Stimulated activated memory B cell treated with anti-CD40 and anti-IgM and Interleukin-4, amounts not matched to agents 10 μg/mL and 1 μg/mL and 100 μg/mL, for 72 hours (primary cell): ENCODE data around the gene CYGB.
"Not testable (repeated sequence)": the region's sequence is repeated elsewhere in the genome, so short reads cannot be mapped to it uniquely, and the experiment has no call there.

Experiments
- ATAC-seq: fragments of 150-1000 bp; cut with Tn5 transposase; 2 replicates; pipeline ENCODE4 v1.10.0; 2021
- H3K27ac Mint-ChIP-seq: one replicate; pipeline ENCODE4 v1.8.0; 2022; ENCODE audit warnings: mild to moderate bottlenecking, mixed read lengths
- H3K27me3 Mint-ChIP-seq: one replicate; pipeline ENCODE4 v1.8.0; 2022; ENCODE audit warnings: mixed read lengths
- H3K36me3 Mint-ChIP-seq: one replicate; pipeline ENCODE4 v1.8.0; 2022; ENCODE audit warnings: mixed read lengths
- H3K4me1 Mint-ChIP-seq: one replicate; pipeline ENCODE4 v1.8.0; 2022; ENCODE audit warnings: mixed read lengths
- H3K4me3 Mint-ChIP-seq: one replicate; pipeline ENCODE4 v1.8.0; 2022; ENCODE audit warnings: mild to moderate bottlenecking, moderate library complexity, mixed read lengths
- H3K9me3 Mint-ChIP-seq: one replicate; pipeline ENCODE4 v1.8.0; 2022; ENCODE audit warnings: mixed read lengths

CYGB gene

GRCh38 chr17:76512366-76513305 lies 24.9 kb downstream of the CYGB start:
- H3K27ac Mint-ChIP-seq, result peak overlapping the region; percentile 58
- H3K9me3 Mint-ChIP-seq, result no peaks in the 10 kb centered on the region
- H3K4me1 Mint-ChIP-seq, result peaks cover 19% of the 10 kb centered on the region
- ATAC-seq, result no peak
- H3K36me3 Mint-ChIP-seq, result no peaks in the 10 kb centered on the region
- no peak overlapping the region for H3K4me3 Mint-ChIP-seq
- peaks cover 13% of the 10 kb centered on the region for H3K27me3 Mint-ChIP-seq

- peaks cover 22% of the 10 kb centered on the region for H3K4me1 Mint-ChIP-seq
- no peaks in the 10 kb centered on the region for H3K36me3 Mint-ChIP-seq
- H3K27ac Mint-ChIP-seq, result peak overlapping the region; percentile 58
- H3K9me3 Mint-ChIP-seq, result no peaks in the 10 kb centered on the region
- peaks cover 13% of the 10 kb centered on the region for H3K27me3 Mint-ChIP-seq
- no peak for ATAC-seq
- H3K4me3 Mint-ChIP-seq, result no peak overlapping the region
These were observed 25.7 kb downstream of the CYGB start for GRCh38 chr17:76511668-76512365.

- Mint-ChIP-seq H3K27ac (peak overlapping the region; percentile 2), H3K27me3 (peaks cover 13% of the 10 kb centered on the region), H3K36me3 (no peaks in the 10 kb centered on the region), H3K9me3 (no peaks in the 10 kb centered on the region), H3K4me1 (peaks cover 23% of the 10 kb centered on the region), H3K4me3 (no peak overlapping the region)
- no peak for ATAC-seq
These were observed 26.7 kb downstream of the CYGB start for GRCh38 chr17:76510831-76511244.

- H3K27ac Mint-ChIP-seq, H3K4me3 Mint-ChIP-seq, ATAC-seq, H3K36me3 Mint-ChIP-seq, H3K9me3 Mint-ChIP-seq: not testable (repeated sequence)
- Mint-ChIP-seq H3K27me3 (peaks cover 13% of the 10 kb centered on the region), H3K4me1 (peaks cover 19% of the 10 kb centered on the region)
These were observed 28.9 kb downstream of the CYGB start for GRCh38 chr17:76508472-76509063.

- Mint-ChIP-seq H3K27ac (peak overlapping the region; percentile 25), H3K4me1 (peaks cover 32% of the 10 kb centered on the region), H3K36me3 (no peaks in the 10 kb centered on the region), H3K27me3 (peaks cover 13% of the 10 kb centered on the region), H3K9me3 (no peaks in the 10 kb centered on the region), H3K4me3 (no peak overlapping the region)
- peak; percentile 84 for ATAC-seq
These were observed 30.8 kb downstream of the CYGB start for GRCh38 chr17:76506408-76507345.

GRCh38 chr17:76504117-76504516 lies 33.4 kb downstream of the CYGB start:
- Mint-ChIP-seq H3K27me3 (peaks cover 13% of the 10 kb centered on the region), H3K9me3 (no peaks in the 10 kb centered on the region), H3K27ac (peak overlapping the region; percentile 29), H3K4me1 (peaks cover 47% of the 10 kb centered on the region), H3K4me3 (peak overlapping the region; percentile 35), H3K36me3 (peaks cover 13% of the 10 kb centered on the region)
- no peak for ATAC-seq

- peaks cover 18% of the 10 kb centered on the region for H3K36me3 Mint-ChIP-seq
- H3K4me3 Mint-ChIP-seq, result no peak overlapping the region
- peaks cover 62% of the 10 kb centered on the region for H3K4me1 Mint-ChIP-seq
These were observed 34.9 kb downstream of the CYGB start for GRCh38 chr17:76502341-76503211.

GRCh38 chr17:76501827-76502307 lies 35.6 kb downstream of the CYGB start:
- no peaks in the 10 kb centered on the region for H3K27me3 Mint-ChIP-seq
- H3K36me3 Mint-ChIP-seq, result peaks cover 18% of the 10 kb centered on the region
- peak overlapping the region; percentile 96 for H3K27ac Mint-ChIP-seq
- no peaks in the 10 kb centered on the region for H3K9me3 Mint-ChIP-seq
- peak overlapping the region; percentile 100 for H3K4me3 Mint-ChIP-seq
- no peak for ATAC-seq
- H3K4me1 Mint-ChIP-seq, result peaks cover 67% of the 10 kb centered on the region

More at GRCh38 chr17:76502341-76503211, 34.9 kb downstream of the CYGB start:
- Mint-ChIP-seq H3K27me3 (no peaks in the 10 kb centered on the region), H3K27ac (peak overlapping the region; percentile 96), H3K9me3 (no peaks in the 10 kb centered on the region)
- no peak for ATAC-seq

GRCh38 chr17:76501018-76501826 lies 36.3 kb downstream of the CYGB start, which contains the start of gene RHBDF2:
Gene RHBDF2 (minus strand): TSS chr17:76501423. CDS start chr17:76481524, 19,899 bp downstream.
- peaks cover 18% of the 10 kb centered on the region for H3K36me3 Mint-ChIP-seq
- H3K4me1 Mint-ChIP-seq, result peaks cover 68% of the 10 kb centered on the region
- H3K27me3 Mint-ChIP-seq, result no peaks in the 10 kb centered on the region
- H3K9me3 Mint-ChIP-seq, result no peaks in the 10 kb centered on the region
- peak within 1 kb of the TSS; percentile 100 for H3K4me3 Mint-ChIP-seq
- ATAC-seq, result peak; percentile 92
- peak within 1 kb of the TSS; percentile 96 for H3K27ac Mint-ChIP-seq

- Mint-ChIP-seq H3K27me3 (no peaks in the 10 kb centered on the region), H3K27ac (peak overlapping the region; percentile 96), H3K36me3 (peaks cover 18% of the 10 kb centered on the region), H3K4me1 (peaks cover 69% of the 10 kb centered on the region), H3K4me3 (peak overlapping the region; percentile 100), H3K9me3 (no peaks in the 10 kb centered on the region)
- ATAC-seq, result peak; percentile 5
These were observed 36.8 kb downstream of the CYGB start for GRCh38 chr17:76500747-76501017.

- Mint-ChIP-seq H3K27me3 (no peaks in the 10 kb centered on the region), H3K4me3 (peak overlapping the region; percentile 100), H3K27ac (peak overlapping the region; percentile 96), H3K9me3 (no peaks in the 10 kb centered on the region), H3K36me3 (peaks cover 18% of the 10 kb centered on the region), H3K4me1 (peaks cover 73% of the 10 kb centered on the region)
- ATAC-seq, result no peak
These were observed 37.3 kb downstream of the CYGB start for GRCh38 chr17:76500074-76500746.

- ATAC-seq, result no peak
- H3K27me3 Mint-ChIP-seq, result no peaks in the 10 kb centered on the region
- H3K9me3 Mint-ChIP-seq, result no peaks in the 10 kb centered on the region
- peak overlapping the region; percentile 96 for H3K27ac Mint-ChIP-seq
- H3K36me3 Mint-ChIP-seq, result peaks cover 18% of the 10 kb centered on the region
- H3K4me1 Mint-ChIP-seq, result peaks cover 80% of the 10 kb centered on the region
- peak overlapping the region; percentile 100 for H3K4me3 Mint-ChIP-seq
These were observed 38.2 kb downstream of the CYGB start for GRCh38 chr17:76499267-76499667.
